ENCODE data around the gene PDZD4.

GRCh38 chrX:153805436-153805835, 24.9 kb downstream of the PDZD4 start:
- TF ChIP-seq MAX (CRISPR knock-in tag; IDR thresholded peaks at IDR 0.05) (no peak), CTCF (IDR thresholded peaks at IDR 0.05) (no peak), ZBTB21 (CRISPR knock-in tag; IDR thresholded peaks at IDR 0.05; ENCODE audit: borderline replicate concordance) (no peak), NR1H2 (CRISPR knock-in tag; IDR thresholded peaks at IDR 0.05) (no peak), SP1 (CRISPR knock-in tag; conservative IDR thresholded peaks at IDR 0.05) (no peak), JUN (CRISPR knock-in tag; IDR thresholded peaks at IDR 0.05) (no peak), ZNF121 (CRISPR knock-in tag; IDR thresholded peaks at IDR 0.05) (no peak), GRHL2 (CRISPR knock-in tag; IDR thresholded peaks at IDR 0.05; ENCODE audit: insufficient replicate concordance, severe bottlenecking) (no peak)

All from WTC11 (cell line).